Measurements from ENCODE around the gene MSI2. TPM values are rescaled to one million over a fixed set of nuclear protein-coding genes. Genes with fewer than 3 reads are reported as not detected.

Gene MSI2
- total RNA-seq, 4 donors from 2014 or later, result 9.9 to 18.5 (median 13.8) TPM

GRCh38 chr17:57553991-57554825 lies 297.9 kb downstream of the MSI2 start:
- H3K4me3 ChIP-seq (ENCODE audit: low read depth, poor library complexity, severe bottlenecking), result no peak overlapping the region
- no peak for DNase-seq (ENCODE audit: low spot score in 2 of 2)
- no peak for TF ChIP-seq CTCF (IDR thresholded peaks at IDR 0.05)
- no peak for TF ChIP-seq POLR2A (IDR thresholded peaks at IDR 0.05)
- 61 to 67% methylated on average over 14 of the region's 14 CpGs for WGBS, 2 donors
- intact Hi-C loops (cut with DNase I; ENCODE audit: low total_unique reads), result no loop called here

DNA sequence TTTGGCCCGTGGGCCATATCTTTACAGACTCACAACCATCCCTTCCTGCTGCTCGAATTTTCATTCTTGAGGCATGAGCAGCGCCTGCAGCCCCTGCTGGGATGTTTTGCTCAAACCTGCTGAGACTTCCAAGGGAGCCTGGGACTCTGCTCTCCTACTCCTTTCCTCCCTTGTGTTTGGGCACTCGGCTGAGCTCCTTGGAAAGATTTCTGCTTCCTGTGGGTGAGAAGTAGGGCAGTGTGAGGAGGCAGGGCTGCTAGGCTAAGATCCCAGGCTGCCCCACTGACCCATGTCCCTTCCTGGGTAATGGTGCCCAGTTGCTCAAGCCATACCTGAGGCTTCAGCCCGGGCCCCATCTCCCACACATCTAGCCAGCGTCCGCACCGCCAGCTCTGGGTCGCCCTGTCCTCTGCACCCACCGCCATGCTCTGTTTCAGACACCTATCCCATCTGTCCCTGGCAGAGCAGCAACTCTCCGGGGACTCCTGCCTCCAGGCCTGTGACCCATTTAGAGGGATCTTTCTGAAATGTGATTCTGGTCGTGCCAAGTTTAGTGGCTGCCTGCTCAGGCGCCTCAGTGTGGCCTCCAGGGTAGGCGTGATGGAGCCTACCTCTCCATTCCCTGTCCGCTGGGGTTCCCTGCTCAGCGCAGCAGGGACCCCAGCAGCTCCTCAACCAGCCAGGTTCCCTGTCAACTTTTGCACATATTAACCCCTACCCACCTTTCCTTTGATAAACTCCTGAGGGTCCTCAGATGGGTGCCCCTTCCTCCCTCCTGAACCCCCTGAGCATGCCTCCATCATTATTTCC lies 298.7 kb downstream of the MSI2 start:
- intact Hi-C loops (cut with DNase I; ENCODE audit: low total_unique reads), result no loop called here
- WGBS, 2 donors, result 86 to 88% methylated on average over 16 of the region's 16 CpGs
- H3K4me3 ChIP-seq (ENCODE audit: low read depth, poor library complexity, severe bottlenecking), result no peak overlapping the region
- TF ChIP-seq CTCF (IDR thresholded peaks at IDR 0.05), result no peak
- no peak for TF ChIP-seq POLR2A (IDR thresholded peaks at IDR 0.05)
- no peak for DNase-seq (ENCODE audit: low spot score in 2 of 2)

DNA sequence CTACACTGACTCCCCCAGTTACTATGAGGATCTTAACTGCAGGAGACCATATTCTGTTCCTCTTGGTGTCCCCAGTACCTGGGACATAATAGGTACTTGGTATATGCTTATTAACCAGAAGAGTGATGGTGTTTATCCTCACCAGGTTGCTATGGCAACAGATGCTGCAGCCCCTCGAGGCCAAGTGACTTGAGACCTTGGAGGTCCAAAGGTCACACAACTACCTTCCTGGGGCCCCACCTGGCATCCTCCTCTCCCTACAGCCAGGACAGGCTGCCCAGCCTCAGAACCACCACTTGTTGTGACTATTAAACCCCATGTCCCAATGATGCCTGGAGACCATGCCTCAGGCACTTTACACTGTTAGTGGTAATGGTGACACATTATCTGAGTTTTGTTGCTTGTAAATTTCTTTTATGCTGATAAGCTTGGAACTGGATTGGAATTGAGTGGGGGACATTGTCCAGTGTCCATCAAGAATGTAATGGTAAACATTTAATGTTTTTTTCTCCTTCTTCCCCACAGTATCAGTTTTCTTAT lies 299.4 kb downstream of the MSI2 start:
- intact Hi-C loops (cut with DNase I; ENCODE audit: low total_unique reads), result loop anchor here (1.0 kb wide), 1 partner anchor 14 kb away; no protein-coding TSS in a partner anchor
- no peak for DNase-seq (ENCODE audit: low spot score in 2 of 2)
- WGBS, 2 donors, result 78 to 80% methylated on average over 1 of the region's 1 CpG
- no peak overlapping the region for H3K4me3 ChIP-seq (ENCODE audit: low read depth, poor library complexity, severe bottlenecking)
- no peak for TF ChIP-seq CTCF (IDR thresholded peaks at IDR 0.05)
- no peak for TF ChIP-seq POLR2A (IDR thresholded peaks at IDR 0.05)

DNA sequence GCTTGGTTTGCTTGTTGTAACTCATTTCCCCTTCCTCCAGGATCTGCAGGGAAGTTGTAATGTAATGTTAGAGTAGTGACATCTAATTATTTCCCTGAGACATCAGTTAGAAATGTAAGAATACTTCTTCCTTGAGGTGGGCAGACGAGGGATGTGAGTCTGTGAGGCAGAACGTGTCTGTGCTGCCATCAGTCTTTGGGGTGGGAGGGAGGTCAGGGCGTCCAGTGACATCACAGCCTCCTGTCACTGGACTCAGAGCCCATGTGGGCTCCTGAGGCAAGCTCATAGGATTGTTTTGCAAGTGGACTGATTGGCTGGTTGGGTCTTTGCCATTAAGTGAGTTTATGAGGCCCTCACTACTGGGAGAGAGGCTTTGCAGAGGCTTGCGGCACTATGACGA lies 300.0 kb downstream of the MSI2 start:
- intact Hi-C loops (cut with DNase I; ENCODE audit: low total_unique reads), result loop anchor here (1.0 kb wide), 1 partner anchor 13 kb away; no protein-coding TSS in a partner anchor
- H3K4me3 ChIP-seq (ENCODE audit: low read depth, poor library complexity, severe bottlenecking), result no peak overlapping the region
- TF ChIP-seq POLR2A (IDR thresholded peaks at IDR 0.05) (no peak), CTCF (IDR thresholded peaks at IDR 0.05) (no peak)
- DNase-seq (ENCODE audit: low spot score in 2 of 2), result no peak
- 94 to 95% methylated on average over 5 of the region's 5 CpGs for WGBS, 2 donors

DNA sequence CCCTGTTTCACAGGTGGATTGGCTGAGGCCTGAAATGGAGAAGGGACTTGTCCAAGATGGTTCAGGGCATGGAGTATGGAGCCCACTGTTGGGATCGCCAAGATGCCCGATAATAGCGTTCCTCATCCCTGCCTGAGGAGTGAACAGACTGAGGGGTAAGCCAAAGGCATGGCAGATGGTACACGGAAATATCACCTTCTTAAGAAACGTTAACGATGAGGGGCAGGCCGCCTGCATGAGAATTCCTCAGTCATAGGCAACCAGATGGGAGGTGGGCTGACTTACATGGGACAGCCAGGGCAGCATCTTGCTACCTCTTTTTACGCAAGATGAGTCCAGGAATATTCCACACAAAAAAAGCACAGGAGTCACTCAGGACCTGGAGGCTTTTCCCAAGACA lies 300.7 kb downstream of the MSI2 start:
- intact Hi-C loops (cut with DNase I; ENCODE audit: low total_unique reads), result loop anchor here (1.0 kb wide), 1 partner anchor 12 kb away; no protein-coding TSS in a partner anchor
- TF ChIP-seq CTCF (IDR thresholded peaks at IDR 0.05), result no peak
- no peak for TF ChIP-seq POLR2A (IDR thresholded peaks at IDR 0.05)
- no peak overlapping the region for H3K4me3 ChIP-seq (ENCODE audit: low read depth, poor library complexity, severe bottlenecking)
- WGBS, 2 donors, result 87 to 92% methylated on average over 8 of the region's 8 CpGs
- no peak for DNase-seq (ENCODE audit: low spot score in 2 of 2)
